HepG2 (cell line): ENCODE results near the gene FBXO8. TPM values are rescaled to one million over a fixed set of nuclear protein-coding genes. Genes with fewer than 3 reads are reported as not detected.

Experiments
- ATAC-seq: fragments of 200-7000 bp; cut with Tn5 transposase; 3 replicates; pipeline ENCODE4 v1.9.1; 2020; ENCODE audit warnings: mild to moderate bottlenecking, moderate library complexity
- BruUV-seq: library from RNA; stranded (reverse); fragments of 400-500 nt; replicated peaks from 2 replicates; lab custom pipeline; 2021; lab: Mats Ljungman, UMichigan
- CTCF ChIA-PET: fragments of 300-600 bp; formaldehyde crosslinking; extraction: SDS; loops from one replicate; lab custom pipeline; 2021; ENCODE audit warnings: low total read pairs, inconsistent platforms, low intra/inter-chr PET ratio; lab: Yijun Ruan, JAX
- POLR2A ChIA-PET: fragments of 350-600 bp; sonication (Branson Sonifier 250); formaldehyde crosslinking; loops from one replicate; lab custom pipeline; 2020; ENCODE audit warnings: antibody characterized with exemption, inconsistent platforms; lab: Yijun Ruan, JAX
- DNase-seq: peaks from one replicate; pipeline ENCODE4 v3.0.0-alpha.2; 2015; ENCODE audit warnings: low spot score
- FAIRE-seq: peaks from 3 replicates; lab custom pipeline; 2011; peaks lifted over from hg19 to GRCh38; lab: Jason Lieb, UNC
- H2AFZ ChIP-seq: one replicate; pipeline ENCODE4 v1.6.1; 2011; ENCODE audit warnings: low read length, inconsistent platforms
- H3K27ac ChIP-seq: fragments of 300-600 bp; 3 replicates; pipeline ENCODE4 v1.8.0; 2011; ENCODE audit warnings: mixed run types, mild to moderate bottlenecking, mixed read lengths, low read length, inconsistent platforms; ENCODE audit not compliant: insufficient read depth; ENCODE audit errors: extremely low read length
- H3K27me3 ChIP-seq, 2 experiments: fragments of 200-600 bp in 1 of 2; 2 replicates in 1 of 2; 3 replicates in 1 of 2; pipeline versions ENCODE4 v1.6.0 to v1.8.0; 2011; ENCODE audit warnings: low read length in 2 of 2, mild to moderate bottlenecking in 2 of 2, moderate library complexity in 2 of 2, inconsistent platforms in 1 of 2; ENCODE audit not compliant: insufficient read depth in 2 of 2, control insufficient read depth in 1 of 2
- H3K36me3 ChIP-seq, 2 experiments: fragments of 200-600 bp in 1 of 2; replicated peaks in 1 of 2; 2 replicates in 1 of 2; 3 replicates in 1 of 2; pipeline versions ENCODE4 v1.5.1 to v1.8.0; 2011; ENCODE audit warnings: low read length in 2 of 2, inconsistent platforms in 1 of 2; ENCODE audit not compliant: insufficient read depth in 2 of 2, control insufficient read depth in 1 of 2
- H3K4me1 ChIP-seq: 2 replicates; pipeline ENCODE4 v1.5.1; 2012; ENCODE audit warnings: low read length, inconsistent platforms; ENCODE audit not compliant: insufficient read depth
- H3K4me2 ChIP-seq: 2 replicates; pipeline ENCODE4 v1.6.0; 2011; ENCODE audit warnings: low read depth, low read length, inconsistent platforms
- H3K4me3 ChIP-seq, 3 experiments: fragments of 200-600 bp in 1 of 3; sonication (generic), shearing (Covaris generic) in 1 of 3; replicated peaks in 1 of 3; 2 replicates each; pipeline ENCODE4 v1.5.1; 2011 to 2016; ENCODE audit warnings: low read length in 3 of 3, inconsistent platforms in 2 of 3, low read depth in 2 of 3, mild to moderate bottlenecking in 2 of 3, control low read depth in 1 of 3, mixed read lengths in 1 of 3; ENCODE audit not compliant: insufficient read depth in 1 of 3
- H3K79me2 ChIP-seq: one replicate; pipeline ENCODE4 v1.6.1; 2011; ENCODE audit warnings: low read length, inconsistent platforms; ENCODE audit not compliant: insufficient read depth
- H3K9ac ChIP-seq: 2 replicates; pipeline ENCODE4 v1.6.0; 2011; ENCODE audit warnings: mild to moderate bottlenecking, low read depth, low read length, inconsistent platforms; ENCODE audit not compliant: insufficient read depth
- H3K9me3 ChIP-seq: 2 replicates; pipeline ENCODE4 v1.5.1; 2012; ENCODE audit warnings: mild to moderate bottlenecking, low read length
- H4K20me1 ChIP-seq: 2 replicates; pipeline ENCODE4 v1.6.0; 2011; ENCODE audit warnings: inconsistent platforms, mild to moderate bottlenecking, low read length, moderate library complexity; ENCODE audit not compliant: insufficient read depth
- CBX5 ChIP-seq: sonication (generic); formaldehyde crosslinking; IDR thresholded peaks from 2 replicates; pipeline ENCODE4 v1.4.0; 2020; ENCODE audit warnings: missing genetic modification reagents, borderline replicate concordance
- IRF2 ChIP-seq: IDR thresholded peaks from 2 replicates; pipeline ENCODE4 v1.6.1; 2018; ENCODE audit warnings: missing genetic modification reagents, missing compliant biosample characterization
- KMT2A ChIP-seq: sonication (generic); formaldehyde crosslinking; IDR thresholded peaks from 2 replicates; pipeline ENCODE4 v1.4.0; 2020; ENCODE audit warnings: missing genetic modification reagents
- MBNL3 ChIP-seq: fragments of 250-450 bp; sonication (Bioruptor Pico); conservative IDR thresholded peaks from 2 replicates; pipeline ENCODE4 v1.8.0; 2022; ENCODE audit warnings: mild to moderate bottlenecking, inconsistent platforms
- RCOR2 ChIP-seq: IDR thresholded peaks from 2 replicates; pipeline ENCODE4 v1.6.1; 2016; ENCODE audit warnings: missing biosample characterization, missing genetic modification reagents
- SALL1 ChIP-seq: sonication (generic); formaldehyde crosslinking; IDR thresholded peaks from 2 replicates; pipeline ENCODE4 v1.8.0; 2022; ENCODE audit warnings: mild to moderate bottlenecking, missing genetic modification reagents
- SMAD1 ChIP-seq: sonication (generic); formaldehyde crosslinking; IDR thresholded peaks from 2 replicates; pipeline ENCODE4 v1.4.0; 2020; ENCODE audit warnings: missing genetic modification reagents, low read depth, mild to moderate bottlenecking, borderline replicate concordance
- TARDBP ChIP-seq: sonication (generic); formaldehyde crosslinking; IDR thresholded peaks from 2 replicates; pipeline ENCODE4 v1.8.0; 2022; ENCODE audit warnings: mild to moderate bottlenecking, missing genetic modification reagents
- TBP ChIP-seq: sonication (generic); formaldehyde crosslinking; IDR thresholded peaks from 2 replicates; pipeline ENCODE4 v1.5.0; 2020; ENCODE audit warnings: missing genetic modification reagents
- WIZ ChIP-seq: sonication (generic); formaldehyde crosslinking; IDR thresholded peaks from 2 replicates; pipeline ENCODE4 v1.5.1; 2020; ENCODE audit warnings: mild to moderate bottlenecking, missing genetic modification reagents
- ZFYVE20 ChIP-seq: sonication (generic); formaldehyde crosslinking; IDR thresholded peaks from 2 replicates; pipeline ENCODE4 v1.8.0; 2023; ENCODE audit warnings: low read depth, mild to moderate bottlenecking, moderate library complexity, missing genetic modification reagents, borderline replicate concordance
- ZNF75D ChIP-seq: sonication (generic); formaldehyde crosslinking; IDR thresholded peaks from 2 replicates; pipeline ENCODE4 v1.8.1; 2023; ENCODE audit warnings: missing genetic modification reagents, mild to moderate bottlenecking, borderline replicate concordance
- WGBS: methylation state at CpG from one replicate; pipeline ENCODE4 v1.1.6; 2017; ENCODE audit warnings: low lambda C conversion rate; 5-methylcytosine and 5-hydroxymethylcytosine counted together
- in situ Hi-C: cut with HindIII; loops from 2 replicates; pipeline ENCODE4 v1.10.0; 2017; ENCODE audit warnings: low pct_unique_long_range_greater_than_20kb; ENCODE audit not compliant: extremely low pct_ligation_motif_present
- intact Hi-C: fragments of 100-400 bp; cut with micrococcal nuclease; formaldehyde crosslinking; loops from one replicate; pipeline ENCODE4 v1.10.0; 2022; ENCODE audit not compliant: unreplicated experiment
- polyA plus RNA-seq, 8 experiments: library from polyadenylated mRNA; depleted of rRNA in 3 of 8; stranded (reverse) in 7 of 8; unstranded in 1 of 8; fragments of >200 nt; fragmentation: Illumina TruSeq in 4 of 8; extraction: Trizol in 4 of 8; gene quantifications; 2 replicates each; pipeline versions ENCODE4 v1.2.1 to v1.2.3, GENCODE V29; 2011 to 2016; ENCODE audit warnings: low read depth in 4 of 8, missing spikeins in 1 of 8, mixed read lengths in 1 of 8; ENCODE audit not compliant: insufficient read depth in 1 of 8
- total RNA-seq, 5 experiments: library from RNA; depleted of rRNA; stranded (reverse); fragments of >200 nt; fragmentation: Illumina TruSeq; extraction: Trizol; gene quantifications; 2 replicates each; pipeline ENCODE4 v1.2.3, GENCODE V29; 2016; ENCODE audit warnings: low read depth in 1 of 5
- TF ChIP-seq, protein P1 (sequence below): sonication (generic); formaldehyde crosslinking; IDR thresholded peaks from 2 replicates; pipeline ENCODE4 v1.8.1; 2023; ENCODE audit warnings: missing genetic modification reagents, inconsistent platforms, borderline replicate concordance

Gene FBXO8
- total and polyA plus RNA-seq, 2 of the 13 experiments (the other 11 are each of a cell fraction or from before 2014, with no cell fraction given): 11.7 to 15.2 TPM

DNA sequence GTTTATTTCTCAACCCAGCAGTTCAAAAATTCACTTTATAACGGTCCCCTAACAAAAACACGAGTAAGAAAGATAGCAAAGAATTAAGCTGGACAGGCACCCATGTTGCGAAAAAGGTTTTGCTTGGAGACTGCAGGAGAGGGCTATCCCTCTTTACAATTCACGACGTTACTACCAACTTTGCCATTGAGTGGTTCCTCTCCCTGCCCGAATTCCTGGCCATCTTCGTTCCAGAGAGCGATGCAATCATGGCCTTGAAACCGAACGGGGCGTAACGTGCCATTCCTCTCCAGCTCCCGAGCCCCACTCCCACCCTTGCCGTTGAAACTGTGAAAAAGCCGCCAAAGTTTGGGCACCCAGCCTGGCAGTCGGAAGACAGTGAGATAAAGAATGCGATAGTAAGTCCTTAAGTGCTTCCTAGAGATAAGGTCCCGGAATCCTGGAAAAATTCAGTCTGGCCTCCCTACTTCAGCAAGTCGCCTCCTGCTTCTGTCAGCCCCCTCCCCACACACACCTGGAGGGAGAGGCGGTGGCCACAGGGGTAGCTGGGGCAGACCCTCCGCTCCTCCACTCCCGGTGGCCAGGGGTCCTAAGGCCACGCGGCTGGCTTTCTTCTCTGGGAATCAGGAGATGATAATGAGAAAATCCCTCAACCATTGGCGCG lies 65.2 kb downstream of the FBXO8 start:
- POLR2A ChIA-PET: no interaction called here

More for the DNA sequence above, 65.2 kb downstream of the FBXO8 start:
- ATAC-seq: peak; percentile 23; the same call in 1 of the 3 replicates
- Histone ChIP-seq H3K27me3 (peaks cover 4 to 49% of the 10 kb centered on the region in 2 experiments), H4K20me1 (no peaks in the 10 kb centered on the region), H3K4me3 (no peak overlapping the region), H3K4me2 (peak overlapping the region; percentile 69; the same call in 1 of the 2 replicates), H3K4me1 (peaks cover 15% of the 10 kb centered on the region; the same call in 1 of the 2 replicates), H3K79me2 (no peaks in the 10 kb centered on the region), H3K9ac (no peak overlapping the region), H3K36me3 (no peaks in the 10 kb centered on the region), H3K27ac (no peak overlapping the region), H3K9me3 (no peaks in the 10 kb centered on the region), H2AFZ (no peak overlapping the region)
- WGBS: 35% methylated on average over 18 of the region's 26 CpGs
- BruUV-seq: no TSS peak
- intact Hi-C loops (no loop called here), in situ Hi-C loops (loop anchor here (25.0 kb wide), 1 partner anchor 419 kb away; no protein-coding TSS in a partner anchor)
- no peak for TF ChIP-seq CBX5 (CRISPR knock-in tag)
- no peak for TF ChIP-seq WIZ (CRISPR knock-in tag)
- no peak for TF ChIP-seq ZFYVE20 (CRISPR knock-in tag)
- TF ChIP-seq RCOR2 (CRISPR knock-in tag): no peak
- TF ChIP-seq MBNL3 (CRISPR knock-in tag): no peak
- TF ChIP-seq KMT2A (CRISPR knock-in tag): no peak
- TF ChIP-seq, protein P1, sequence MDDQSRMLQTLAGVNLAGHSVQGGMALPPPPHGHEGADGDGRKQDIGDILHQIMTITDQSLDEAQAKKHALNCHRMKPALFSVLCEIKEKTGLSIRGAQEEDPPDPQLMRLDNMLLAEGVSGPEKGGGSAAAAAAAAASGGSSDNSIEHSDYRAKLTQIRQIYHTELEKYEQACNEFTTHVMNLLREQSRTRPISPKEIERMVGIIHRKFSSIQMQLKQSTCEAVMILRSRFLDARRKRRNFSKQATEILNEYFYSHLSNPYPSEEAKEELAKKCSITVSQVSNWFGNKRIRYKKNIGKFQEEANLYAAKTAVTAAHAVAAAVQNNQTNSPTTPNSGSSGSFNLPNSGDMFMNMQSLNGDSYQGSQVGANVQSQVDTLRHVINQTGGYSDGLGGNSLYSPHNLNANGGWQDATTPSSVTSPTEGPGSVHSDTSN (CRISPR knock-in tag): no peak
- no peak for TF ChIP-seq SALL1 (CRISPR knock-in tag)
- no peak for TF ChIP-seq TBP (CRISPR knock-in tag)
- TF ChIP-seq ZNF75D: no peak
- no peak for TF ChIP-seq SMAD1
- no peak for TF ChIP-seq TARDBP
- TF ChIP-seq IRF2 (CRISPR knock-in tag): no peak
- CTCF ChIA-PET: no interaction called here
- DNase-seq: no peak
- no peak for FAIRE-seq
